SKM-1 treated with dmso at 0.1 percent for 144 hours (cell line): ENCODE results near the gene SCAF1.

Source experiments
- DNase-seq: peaks from one replicate; lab custom pipeline; 2025; ENCODE audit not compliant: unreplicated experiment; lab: John Stamatoyannopoulos, UW

SCAF1 gene, protein sequence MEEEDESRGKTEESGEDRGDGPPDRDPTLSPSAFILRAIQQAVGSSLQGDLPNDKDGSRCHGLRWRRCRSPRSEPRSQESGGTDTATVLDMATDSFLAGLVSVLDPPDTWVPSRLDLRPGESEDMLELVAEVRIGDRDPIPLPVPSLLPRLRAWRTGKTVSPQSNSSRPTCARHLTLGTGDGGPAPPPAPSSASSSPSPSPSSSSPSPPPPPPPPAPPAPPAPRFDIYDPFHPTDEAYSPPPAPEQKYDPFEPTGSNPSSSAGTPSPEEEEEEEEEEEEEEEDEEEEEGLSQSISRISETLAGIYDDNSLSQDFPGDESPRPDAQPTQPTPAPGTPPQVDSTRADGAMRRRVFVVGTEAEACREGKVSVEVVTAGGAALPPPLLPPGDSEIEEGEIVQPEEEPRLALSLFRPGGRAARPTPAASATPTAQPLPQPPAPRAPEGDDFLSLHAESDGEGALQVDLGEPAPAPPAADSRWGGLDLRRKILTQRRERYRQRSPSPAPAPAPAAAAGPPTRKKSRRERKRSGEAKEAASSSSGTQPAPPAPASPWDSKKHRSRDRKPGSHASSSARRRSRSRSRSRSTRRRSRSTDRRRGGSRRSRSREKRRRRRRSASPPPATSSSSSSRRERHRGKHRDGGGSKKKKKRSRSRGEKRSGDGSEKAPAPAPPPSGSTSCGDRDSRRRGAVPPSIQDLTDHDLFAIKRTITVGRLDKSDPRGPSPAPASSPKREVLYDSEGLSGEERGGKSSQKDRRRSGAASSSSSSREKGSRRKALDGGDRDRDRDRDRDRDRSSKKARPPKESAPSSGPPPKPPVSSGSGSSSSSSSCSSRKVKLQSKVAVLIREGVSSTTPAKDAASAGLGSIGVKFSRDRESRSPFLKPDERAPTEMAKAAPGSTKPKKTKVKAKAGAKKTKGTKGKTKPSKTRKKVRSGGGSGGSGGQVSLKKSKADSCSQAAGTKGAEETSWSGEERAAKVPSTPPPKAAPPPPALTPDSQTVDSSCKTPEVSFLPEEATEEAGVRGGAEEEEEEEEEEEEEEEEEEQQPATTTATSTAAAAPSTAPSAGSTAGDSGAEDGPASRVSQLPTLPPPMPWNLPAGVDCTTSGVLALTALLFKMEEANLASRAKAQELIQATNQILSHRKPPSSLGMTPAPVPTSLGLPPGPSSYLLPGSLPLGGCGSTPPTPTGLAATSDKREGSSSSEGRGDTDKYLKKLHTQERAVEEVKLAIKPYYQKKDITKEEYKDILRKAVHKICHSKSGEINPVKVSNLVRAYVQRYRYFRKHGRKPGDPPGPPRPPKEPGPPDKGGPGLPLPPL

DNA sequence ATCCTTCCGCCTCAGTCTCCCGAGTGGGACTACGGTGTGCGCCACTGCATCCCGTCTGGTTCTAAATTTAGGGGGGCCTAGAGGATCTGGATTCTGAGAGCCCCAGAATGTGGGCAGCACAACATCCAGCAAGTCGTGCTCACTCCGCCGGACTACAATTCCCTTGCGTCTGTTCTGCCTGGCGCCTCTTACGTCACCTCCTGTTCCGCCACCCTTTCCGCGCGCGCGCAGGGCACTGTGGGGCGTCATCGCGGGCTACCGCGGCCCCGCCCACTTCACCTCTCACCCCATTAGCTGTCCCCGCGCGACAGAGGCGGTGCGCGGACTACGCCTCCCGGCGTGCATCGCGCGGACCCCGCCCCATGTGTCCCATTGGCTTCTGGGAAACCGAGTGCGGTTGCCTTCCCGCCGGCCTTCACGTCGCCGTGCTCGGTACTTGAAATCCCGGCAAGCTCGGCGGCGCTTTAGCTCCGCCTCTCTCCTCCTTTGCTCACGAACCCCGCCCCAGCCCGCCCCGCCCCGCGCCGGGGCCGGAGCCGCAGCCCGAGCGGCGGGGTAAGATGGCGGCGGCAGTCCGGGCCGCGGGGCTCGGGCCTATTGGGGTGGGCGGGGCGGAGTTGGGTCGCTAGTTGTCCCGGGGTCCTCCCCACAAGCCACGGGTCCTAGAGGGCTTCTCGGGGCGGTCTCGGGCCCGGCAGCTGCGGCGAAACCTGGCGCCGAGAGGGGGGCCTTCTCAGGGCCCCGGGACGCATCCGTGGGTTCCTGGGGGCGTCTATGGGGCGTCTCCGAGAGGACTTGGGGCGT lies at the start of gene SCAF1:
Gene SCAF1 (plus strand): TSS at position 522 of the 804 bp plus-strand sequence. CDS start 2,818 bp downstream, outside the sequence.
- peak; percentile 89 for DNase-seq

DNA sequence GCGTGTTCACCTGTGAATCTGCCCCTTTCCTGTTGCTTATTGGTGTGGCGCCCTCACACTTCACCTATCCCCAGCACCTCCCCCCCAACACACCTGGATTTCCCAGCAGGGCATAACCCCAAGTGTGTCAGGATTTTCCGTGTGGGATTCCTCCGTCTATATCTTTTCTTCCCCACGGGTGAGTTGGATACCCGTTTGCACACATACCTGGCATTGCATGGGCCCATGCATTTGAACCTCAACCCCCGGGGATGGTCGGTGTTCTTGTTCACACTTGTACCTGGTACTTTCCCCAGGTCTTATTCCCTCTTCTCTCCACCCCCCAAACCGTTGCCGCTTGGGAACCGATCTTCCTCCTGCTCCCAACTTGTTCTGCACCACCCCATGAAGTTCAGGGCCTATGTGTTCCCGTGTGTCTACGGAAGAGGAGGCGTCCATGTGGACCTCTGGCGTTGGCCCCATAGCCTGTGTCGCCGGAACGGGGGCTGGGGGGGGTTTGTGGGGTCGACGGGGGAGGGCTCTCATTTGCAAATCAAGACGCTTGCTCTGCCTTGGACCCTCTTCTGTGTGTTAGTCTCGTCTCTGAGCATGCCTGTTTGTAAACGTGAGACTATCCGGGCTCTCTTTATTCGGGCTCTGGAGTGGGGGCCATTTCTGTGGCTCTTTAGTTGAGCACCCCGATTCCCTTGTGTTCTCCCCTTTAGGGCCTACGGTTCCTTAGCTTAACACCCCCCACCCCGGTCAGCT lies 49.4 kb upstream of the SCAF1 start:
- no peak for DNase-seq

DNA sequence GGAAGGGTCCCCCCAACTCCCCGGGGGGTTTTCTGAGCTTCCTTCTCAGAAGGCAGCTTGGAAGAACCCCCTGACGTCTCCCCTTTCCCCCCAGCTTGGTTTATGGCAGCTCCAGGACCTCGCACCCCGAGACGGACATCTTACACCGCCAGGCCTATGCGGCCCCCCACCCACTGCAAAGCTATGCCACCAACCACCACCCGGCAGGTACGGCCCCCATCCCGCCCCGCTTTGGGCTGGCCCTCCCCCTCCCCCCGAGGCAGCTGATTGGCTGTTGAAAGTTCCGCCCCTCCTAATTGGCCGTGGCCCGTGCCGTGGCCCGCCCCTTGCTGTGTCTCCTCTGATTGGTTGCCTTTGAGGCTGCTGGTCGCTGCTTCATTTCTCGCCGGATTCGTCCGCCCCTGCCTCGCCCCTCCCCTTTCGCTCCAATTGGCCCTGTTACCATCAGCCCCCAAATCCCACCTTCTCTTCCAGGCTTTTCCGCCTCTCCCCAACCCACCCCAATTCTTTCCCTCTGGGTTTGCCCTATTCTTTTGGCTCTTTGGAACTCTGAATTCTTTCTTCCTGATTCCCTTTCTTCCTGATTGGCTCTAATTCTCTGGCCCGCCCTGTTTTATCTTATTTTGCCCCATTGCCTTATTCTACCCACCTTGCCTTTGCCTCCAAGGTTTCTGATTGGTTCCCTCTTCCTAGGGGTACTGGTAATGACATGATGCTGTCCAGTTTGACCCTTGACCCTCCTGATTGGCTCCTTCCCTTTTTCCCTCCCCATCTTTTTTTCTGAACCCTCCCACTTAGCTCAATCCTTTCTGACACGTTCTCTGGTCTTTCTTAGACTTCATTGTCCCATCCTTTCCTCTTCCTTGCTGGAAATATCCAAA lies 48.5 kb upstream of the SCAF1 start:
- no peak for DNase-seq

DNA sequence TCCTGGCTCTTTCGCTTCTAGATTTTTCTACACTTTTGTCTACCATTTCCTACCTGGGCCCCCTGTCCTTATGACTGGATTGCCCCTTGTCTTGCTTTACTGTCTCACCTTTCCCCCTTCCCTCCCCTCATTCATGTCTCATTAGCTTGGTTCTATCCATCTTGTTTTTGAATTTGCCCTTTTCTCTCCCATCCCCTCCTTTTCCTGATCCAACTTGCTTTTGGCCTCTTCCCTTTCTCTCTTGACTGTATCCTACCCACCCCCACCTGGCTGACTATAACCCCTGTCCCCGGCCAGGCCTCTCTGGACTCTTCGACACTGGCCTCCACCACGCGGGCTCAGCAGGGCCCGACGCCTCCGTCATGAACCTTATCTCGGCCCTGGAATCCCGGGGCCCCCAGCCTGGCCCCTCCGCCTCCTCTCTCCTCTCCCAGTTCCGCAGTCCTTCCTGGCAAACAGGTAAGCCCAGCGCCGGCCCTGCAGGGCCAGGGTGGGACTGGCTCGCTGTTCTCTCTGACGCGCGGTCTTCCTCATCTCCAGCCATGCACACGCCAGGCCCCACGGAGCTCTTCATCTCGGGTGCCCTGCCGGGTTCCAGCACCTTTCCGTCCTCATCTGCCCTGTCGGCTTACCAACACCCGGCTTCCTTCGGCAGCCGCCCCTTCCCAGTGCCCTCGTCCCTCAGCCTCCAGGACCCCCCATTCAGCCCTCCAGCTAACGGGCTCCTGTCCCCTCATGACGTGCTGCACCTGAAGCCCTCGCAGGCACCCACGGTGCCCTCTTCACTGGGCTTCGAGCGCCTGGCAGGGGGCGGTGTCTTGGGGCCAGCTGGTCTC lies 47.6 kb upstream of the SCAF1 start:
- no peak for DNase-seq

DNA sequence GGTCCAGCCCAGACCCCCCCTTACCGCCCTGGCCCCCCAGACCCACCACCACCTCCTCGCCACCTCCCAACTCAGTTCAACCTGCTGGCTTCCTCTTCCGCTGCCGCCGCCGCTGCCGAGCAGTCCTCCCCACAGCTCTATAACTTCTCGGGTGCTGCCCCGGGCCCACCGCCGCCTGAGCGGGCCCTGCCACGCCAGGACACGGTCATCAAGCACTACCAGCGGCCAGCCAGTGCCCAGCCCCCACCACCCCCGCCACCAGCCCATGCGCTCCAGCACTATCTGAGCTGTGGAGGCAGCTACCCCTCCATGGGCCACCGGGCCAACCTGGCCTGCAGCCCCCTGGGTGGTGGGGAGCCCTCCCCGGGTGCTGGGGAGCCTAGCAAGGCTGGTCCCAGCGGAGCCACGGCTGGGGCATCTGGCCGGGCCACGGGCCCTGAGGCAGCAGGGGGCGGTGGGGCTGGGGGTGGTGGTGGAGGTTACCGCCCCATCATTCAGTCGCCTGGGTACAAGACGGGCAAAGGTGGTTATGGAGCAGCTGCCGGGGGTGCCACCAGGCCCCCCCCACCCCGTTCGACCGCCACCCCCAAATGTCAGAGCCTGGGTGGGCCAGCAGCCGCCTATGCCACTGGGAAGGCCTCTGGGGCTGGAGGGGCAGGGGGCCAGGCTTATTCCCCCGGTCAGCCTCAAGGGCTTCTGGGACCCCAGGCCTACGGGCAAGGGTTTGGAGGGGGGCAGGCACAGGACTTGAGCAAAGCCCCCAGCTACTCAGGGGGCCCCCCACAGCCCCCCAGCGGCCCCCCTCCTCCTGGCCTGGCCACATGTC lies 46.8 kb upstream of the SCAF1 start:
- DNase-seq, result no peak

DNA sequence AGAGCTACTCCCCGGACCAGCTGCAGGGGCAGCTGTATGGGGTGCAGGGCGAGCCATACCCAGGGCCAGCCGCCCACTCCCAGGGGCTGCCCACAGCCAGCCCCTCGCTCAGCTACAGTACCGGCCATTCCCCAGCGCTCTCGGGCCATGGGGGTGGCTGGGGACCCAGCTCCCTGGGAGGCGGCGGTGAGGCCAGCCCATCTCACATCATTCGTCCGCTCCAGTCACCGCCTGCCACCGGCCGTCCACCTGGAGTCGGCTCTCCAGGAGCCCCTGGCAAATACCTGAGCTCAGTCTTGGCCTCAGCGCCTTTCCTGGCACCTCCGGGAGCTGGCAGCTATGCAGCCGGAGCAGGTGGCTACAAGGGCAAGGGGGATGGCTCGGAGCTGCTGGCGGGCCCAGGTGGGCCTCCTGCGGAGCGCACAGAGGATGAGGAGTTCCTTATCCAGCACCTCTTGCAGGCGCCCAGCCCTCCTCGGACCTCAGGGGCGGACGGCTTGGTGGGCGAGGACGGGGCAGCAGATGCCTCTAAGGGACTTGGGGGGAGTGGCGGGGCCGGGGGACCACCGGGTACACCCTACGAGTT lies 46.1 kb upstream of the SCAF1 start:
- DNase-seq, result no peak

DNA sequence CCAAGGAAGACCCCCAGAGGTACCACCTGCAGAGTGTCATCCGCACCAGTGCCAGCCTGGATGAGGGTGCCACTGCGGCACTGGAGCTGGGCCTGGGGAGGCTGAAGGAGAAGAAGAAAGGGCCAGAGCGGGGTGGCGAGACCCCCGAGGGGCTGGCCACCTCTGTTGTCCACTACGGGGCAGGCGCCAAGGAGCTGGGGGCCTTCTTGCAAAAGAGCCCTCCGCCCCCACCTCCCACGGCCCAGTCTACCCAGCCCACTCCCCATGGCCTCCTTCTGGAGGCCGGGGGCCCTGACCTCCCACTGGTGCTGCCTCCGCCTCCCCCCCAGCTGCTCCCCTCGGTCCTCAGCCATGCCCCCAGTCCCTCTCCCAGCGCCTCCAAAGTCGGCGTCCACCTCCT lies 45.6 kb upstream of the SCAF1 start:
- no peak for DNase-seq

DNA sequence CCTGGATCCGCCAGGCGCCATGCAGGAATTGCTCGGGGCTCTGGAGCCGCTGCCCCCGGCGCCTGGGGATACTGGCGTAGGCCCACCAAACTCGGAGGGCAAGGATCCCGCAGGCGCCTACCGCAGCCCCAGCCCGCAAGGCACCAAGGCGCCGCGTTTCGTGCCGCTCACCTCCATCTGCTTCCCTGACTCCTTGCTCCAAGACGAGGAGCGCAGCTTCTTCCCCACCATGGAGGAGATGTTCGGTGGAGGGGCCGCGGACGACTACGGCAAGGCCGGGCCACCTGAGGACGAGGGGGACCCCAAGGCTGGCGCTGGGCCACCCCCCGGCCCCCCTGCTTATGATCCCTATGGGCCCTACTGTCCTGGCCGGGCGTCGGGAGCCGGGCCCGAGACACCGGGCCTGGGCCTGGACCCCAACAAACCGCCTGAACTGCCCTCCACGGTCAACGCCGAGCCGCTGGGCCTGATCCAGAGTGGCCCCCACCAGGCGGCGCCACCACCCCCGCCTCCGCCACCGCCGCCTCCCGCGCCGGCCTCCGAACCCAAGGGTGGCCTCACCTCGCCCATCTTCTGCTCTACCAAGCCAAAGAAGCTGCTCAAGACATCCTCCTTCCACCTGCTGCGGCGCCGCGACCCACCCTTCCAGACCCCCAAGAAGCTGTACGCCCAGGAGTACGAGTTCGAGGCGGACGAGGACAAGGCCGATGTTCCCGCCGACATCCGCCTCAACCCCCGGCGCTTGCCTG lies 44.9 kb upstream of the SCAF1 start:
- DNase-seq, result no peak

DNA sequence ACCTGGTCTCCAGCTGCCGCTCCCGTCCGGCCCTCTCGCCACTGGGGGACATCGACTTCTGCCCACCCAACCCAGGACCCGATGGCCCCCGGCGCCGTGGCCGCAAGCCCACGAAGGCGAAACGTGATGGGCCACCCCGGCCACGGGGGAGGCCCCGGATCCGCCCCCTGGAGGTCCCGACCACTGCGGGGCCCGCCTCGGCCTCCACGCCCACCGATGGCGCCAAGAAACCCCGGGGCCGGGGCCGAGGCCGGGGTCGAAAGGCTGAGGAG lies 44.4 kb upstream of the SCAF1 start:
- DNase-seq, result no peak

DNA sequence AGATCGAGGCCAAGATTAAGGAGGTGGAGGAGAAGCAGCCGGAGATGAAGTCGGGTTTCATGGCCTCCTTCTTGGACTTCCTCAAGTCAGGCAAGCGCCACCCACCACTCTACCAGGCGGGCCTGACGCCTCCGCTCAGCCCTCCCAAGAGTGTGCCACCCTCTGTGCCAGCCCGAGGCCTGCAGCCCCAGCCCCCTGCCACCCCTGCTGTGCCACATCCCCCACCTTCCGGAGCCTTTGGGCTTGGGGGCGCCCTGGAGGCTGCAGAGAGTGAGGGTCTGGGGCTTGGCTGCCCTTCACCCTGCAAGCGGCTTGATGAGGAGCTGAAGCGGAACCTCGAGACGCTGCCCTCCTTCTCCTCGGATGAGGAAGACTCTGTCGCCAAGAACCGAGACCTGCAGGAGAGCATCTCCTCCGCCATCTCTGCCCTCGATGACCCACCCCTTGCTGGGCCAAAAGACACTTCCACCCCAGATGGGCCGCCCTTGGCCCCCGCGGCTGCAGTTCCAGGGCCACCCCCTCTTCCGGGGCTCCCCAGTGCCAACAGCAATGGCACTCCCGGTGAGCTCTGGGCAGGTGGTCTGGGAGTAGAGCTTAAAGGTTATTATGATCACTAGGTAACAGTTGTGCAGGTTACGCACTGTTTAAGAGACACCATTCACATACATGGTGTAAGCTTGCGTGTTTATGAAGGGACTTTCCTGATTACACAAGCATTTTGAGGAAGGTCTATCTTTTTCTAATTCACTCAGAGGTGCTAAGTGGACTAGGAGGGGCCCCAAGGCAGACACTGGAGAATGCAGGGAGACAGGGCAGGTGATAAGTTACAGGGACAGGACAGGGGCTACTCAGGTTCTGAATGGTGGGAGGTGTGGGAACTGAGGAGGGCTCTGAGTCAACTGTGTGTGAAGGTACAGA lies 42.4 kb upstream of the SCAF1 start:
- no peak for DNase-seq

DNA sequence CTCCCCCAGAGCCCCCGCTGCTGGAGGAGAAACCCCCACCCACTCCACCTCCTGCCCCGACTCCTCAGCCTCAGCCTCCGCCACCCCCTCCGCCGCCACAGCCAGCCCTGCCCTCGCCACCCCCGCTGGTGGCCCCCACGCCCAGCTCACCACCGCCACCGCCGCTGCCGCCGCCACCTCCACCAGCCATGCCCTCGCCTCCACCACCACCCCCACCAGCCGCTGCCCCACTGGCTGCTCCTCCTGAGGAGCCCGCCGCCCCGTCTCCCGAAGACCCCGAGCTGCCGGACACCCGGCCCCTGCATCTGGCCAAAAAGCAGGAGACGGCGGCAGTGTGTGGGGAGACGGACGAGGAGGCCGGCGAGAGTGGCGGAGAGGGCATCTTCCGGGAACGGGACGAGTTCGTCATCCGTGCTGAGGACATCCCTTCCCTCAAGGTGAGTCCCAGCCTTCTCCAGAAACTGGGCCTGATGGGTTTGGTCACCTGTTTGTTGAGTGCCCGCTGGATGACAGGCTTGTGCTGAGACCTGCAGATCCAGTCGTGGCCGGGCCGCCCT lies 40.4 kb upstream of the SCAF1 start:
- DNase-seq, result no peak

DNA sequence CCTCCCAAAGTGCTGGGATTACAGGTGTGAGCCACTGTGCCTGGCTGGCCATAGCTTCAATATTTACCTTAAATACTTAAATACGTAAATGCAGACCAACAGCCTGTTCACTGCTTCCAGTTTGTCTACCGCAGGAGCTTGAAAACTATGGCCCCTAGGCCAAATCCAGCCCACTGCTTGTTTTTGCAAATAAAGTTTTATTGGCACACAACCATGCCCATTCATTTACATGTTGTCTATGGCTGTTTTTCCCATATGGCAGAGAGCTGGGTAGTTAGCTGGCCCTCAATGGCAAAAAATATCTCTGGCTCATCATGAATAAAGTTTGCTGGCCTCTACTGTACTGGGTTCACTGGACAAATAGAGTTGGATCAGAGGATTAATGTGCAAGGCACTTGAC lies 39.2 kb upstream of the SCAF1 start:
- DNase-seq, result no peak

DNA sequence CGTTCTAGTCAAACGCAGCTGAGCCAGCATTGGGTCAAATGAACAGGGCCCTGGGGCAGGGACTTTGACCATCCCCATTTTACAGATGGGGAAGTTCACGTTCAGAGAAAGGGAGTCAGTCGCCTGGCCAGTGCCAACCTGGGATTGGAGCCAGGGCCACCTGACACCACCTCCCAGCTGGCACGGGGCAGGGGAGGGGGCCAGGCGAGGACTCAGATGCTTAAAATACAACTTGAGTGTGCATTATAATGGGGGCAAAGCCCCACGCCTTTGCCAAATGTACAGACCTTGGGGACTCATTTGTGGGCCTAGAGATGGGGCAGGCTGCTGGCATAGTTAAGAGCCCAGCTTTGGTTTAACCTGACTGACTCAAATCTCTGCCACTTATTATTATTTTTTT lies 36.4 kb upstream of the SCAF1 start:
- no peak for DNase-seq

DNA sequence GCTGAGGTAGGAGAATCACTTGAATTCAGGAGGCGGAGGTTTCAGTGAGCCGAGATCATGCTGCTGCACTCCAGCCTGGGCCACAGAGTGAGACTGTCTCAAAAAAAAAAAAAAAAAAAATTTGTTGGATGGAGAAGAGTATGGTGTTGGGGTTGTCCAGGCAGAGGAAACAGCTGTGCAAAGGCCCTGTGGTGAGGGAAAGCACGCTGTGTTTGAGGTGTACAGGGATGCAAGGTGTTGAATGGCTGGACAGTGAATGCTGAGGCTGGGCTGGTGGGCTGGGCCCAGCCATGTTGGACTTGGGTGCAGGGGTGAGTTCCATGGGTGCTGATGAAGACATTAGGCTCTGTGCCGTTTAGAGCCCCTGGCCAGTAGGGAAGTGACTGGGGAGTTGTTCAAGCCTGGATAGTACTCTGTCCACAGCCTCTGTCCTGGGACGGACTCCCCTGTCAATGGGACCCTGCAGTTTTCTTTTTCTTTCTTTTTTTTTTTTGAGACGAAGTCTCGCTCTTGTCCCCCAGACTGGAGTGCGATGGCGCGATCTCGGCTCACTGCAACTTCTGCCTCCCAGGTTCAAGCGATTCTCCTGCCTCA lies 32.4 kb upstream of the SCAF1 start:
- DNase-seq, result no peak
